ENCODE results near the gene DNAJC15. TPM values are rescaled to one million over a fixed set of nuclear protein-coding genes. Genes with fewer than 3 reads are reported as not detected.
A peak's percentile ranks its signal among the peaks of the same experiment; 100 is the strongest.

The DNAJC15 gene
- polyA plus RNA-seq, 3 donors from 2014 or later = 10.3 to 22.4 (median 22.3) TPM

- no peak for DNase-seq
- H3K4me3 Mint-ChIP-seq = no peak overlapping the region
- no peaks in the 10 kb centered on the region for H3K9me3 Mint-ChIP-seq
- H3K36me3 Mint-ChIP-seq = no peaks in the 10 kb centered on the region
- no peaks in the 10 kb centered on the region for H3K4me1 Mint-ChIP-seq
- H3K27me3 Mint-ChIP-seq (ENCODE audit: low read depth in 3 of 3) = peaks cover 2 to 5% (median 2%) of the 10 kb centered on the region in 3 donors
- no peak overlapping the region for H3K27ac Mint-ChIP-seq
Measured at GRCh38 chr13:43009506-43009905, 13.9 kb upstream of the DNAJC15 start.

DNA sequence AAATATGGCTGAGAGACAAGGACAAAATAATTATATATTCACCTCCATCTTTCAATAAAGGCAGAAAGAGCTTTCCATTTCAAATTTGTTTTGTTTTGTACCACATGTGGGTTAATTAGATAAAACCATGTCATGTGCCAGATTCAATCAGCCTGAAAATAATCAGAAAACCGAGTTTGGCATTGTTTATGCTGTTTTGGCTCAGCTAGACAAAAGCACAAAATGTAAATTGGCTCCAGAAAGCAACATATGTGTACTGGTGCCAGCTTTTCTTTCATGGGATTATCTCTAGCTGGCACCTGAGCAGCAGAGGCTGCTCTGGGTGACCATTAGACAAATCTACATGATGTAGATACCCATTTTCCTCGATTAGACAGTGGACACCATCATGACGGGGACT is 9.2 kb upstream of the DNAJC15 start:
- no peaks in the 10 kb centered on the region for H3K36me3 Mint-ChIP-seq
- no peaks in the 10 kb centered on the region for H3K9me3 Mint-ChIP-seq
- peaks cover 0 to 3% (median 0%) of the 10 kb centered on the region in 3 donors for H3K27me3 Mint-ChIP-seq (ENCODE audit: low read depth in 3 of 3)
- no peaks in the 10 kb centered on the region for H3K4me1 Mint-ChIP-seq
- no peak for DNase-seq
- no peak overlapping the region for H3K4me3 Mint-ChIP-seq
- H3K27ac Mint-ChIP-seq = no peak overlapping the region

GRCh38 chr13:43016226-43016625 is 7.2 kb upstream of the DNAJC15 start:
- H3K27ac Mint-ChIP-seq = no peak overlapping the region

GRCh38 chr13:43019811-43020210 is 3.6 kb upstream of the DNAJC15 start:
- H3K27ac Mint-ChIP-seq = no peak overlapping the region
- H3K4me3 Mint-ChIP-seq = no peak overlapping the region
- peaks cover 18 to 20% of the 10 kb centered on the region in 2 donors for H3K4me1 Mint-ChIP-seq
- peaks cover 8 to 11% (median 11%) of the 10 kb centered on the region in 3 donors for H3K27me3 Mint-ChIP-seq (ENCODE audit: low read depth in 3 of 3)
- H3K36me3 Mint-ChIP-seq = no peaks in the 10 kb centered on the region
- no peak for DNase-seq
- no peaks in the 10 kb centered on the region for H3K9me3 Mint-ChIP-seq

More at GRCh38 chr13:43016226-43016625, 7.2 kb upstream of the DNAJC15 start:
- DNase-seq = no peak
- no peaks in the 10 kb centered on the region for H3K4me1 Mint-ChIP-seq
- no peaks in the 10 kb centered on the region for H3K9me3 Mint-ChIP-seq
- H3K4me3 Mint-ChIP-seq = no peak overlapping the region
- no peaks in the 10 kb centered on the region for H3K36me3 Mint-ChIP-seq
- peaks cover 0 to 3% (median 0%) of the 10 kb centered on the region in 3 donors for H3K27me3 Mint-ChIP-seq (ENCODE audit: low read depth in 3 of 3)

DNA sequence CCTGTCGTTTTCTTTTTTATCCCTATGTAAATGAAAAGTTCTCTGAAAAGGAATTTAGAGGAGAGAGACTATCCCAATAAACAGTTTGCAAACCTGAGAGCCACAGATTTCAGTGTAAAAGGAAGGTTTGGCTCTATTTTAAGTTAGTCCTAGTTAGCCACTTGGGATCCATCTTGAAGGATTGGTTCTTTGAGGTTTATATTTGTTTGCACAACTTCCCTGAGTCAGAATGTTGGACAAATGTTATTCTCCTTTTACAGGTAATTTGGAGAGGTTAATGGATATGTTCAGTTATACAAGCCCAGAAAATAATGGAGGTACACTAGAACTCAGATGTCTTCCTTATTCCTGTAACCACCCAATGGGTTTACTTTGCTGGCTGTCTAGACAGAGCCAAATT is 2.6 kb upstream of the DNAJC15 start:
- no peaks in the 10 kb centered on the region for H3K36me3 Mint-ChIP-seq
- peaks cover 26 to 27% of the 10 kb centered on the region in 2 donors for H3K4me1 Mint-ChIP-seq
- H3K4me3 Mint-ChIP-seq = no peak overlapping the region
- no peak for DNase-seq
- peaks cover 8 to 11% (median 11%) of the 10 kb centered on the region in 3 donors for H3K27me3 Mint-ChIP-seq (ENCODE audit: low read depth in 3 of 3)
- H3K9me3 Mint-ChIP-seq = no peaks in the 10 kb centered on the region
- no peak overlapping the region for H3K27ac Mint-ChIP-seq

- peaks cover 26 to 29% of the 10 kb centered on the region in 2 donors for H3K4me1 Mint-ChIP-seq
- no peaks in the 10 kb centered on the region for H3K36me3 Mint-ChIP-seq
- peaks cover 8 to 11% (median 11%) of the 10 kb centered on the region in 3 donors for H3K27me3 Mint-ChIP-seq (ENCODE audit: low read depth in 3 of 3)
- H3K9me3 Mint-ChIP-seq = no peaks in the 10 kb centered on the region
- no peak overlapping the region for H3K27ac Mint-ChIP-seq
- no peak for DNase-seq
- peak overlapping the region in 3 of 5 donors; percentile 5 to 36 (median 15) for H3K4me3 Mint-ChIP-seq
Measured at GRCh38 chr13:43021926-43022670, 1.3 kb upstream of the DNAJC15 start.

DNA sequence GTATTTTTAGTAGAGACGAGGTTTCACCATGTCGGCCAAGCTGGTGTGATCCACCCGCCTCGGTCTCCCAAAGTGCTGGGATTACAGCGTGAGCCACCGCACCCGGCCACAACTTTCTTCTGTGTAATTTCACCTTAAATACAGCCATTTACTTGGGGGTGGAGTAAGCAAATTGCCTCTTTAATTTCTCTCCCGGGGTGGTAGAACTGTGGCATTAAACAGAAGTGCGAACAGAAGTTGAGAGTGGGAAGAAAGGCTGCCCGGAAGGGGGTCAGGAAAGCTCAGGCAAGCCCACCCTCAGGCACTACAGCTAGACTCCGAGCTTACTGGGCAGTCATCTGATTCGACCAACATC is 475 bp upstream of the DNAJC15 start:
- DNase-seq = no peak
- no peaks in the 10 kb centered on the region for H3K36me3 Mint-ChIP-seq
- H3K27ac Mint-ChIP-seq = peak overlapping the region; percentile 84 to 95 (median 94)
- peak overlapping the region; percentile 91 to 99 (median 97) for H3K4me3 Mint-ChIP-seq
- H3K9me3 Mint-ChIP-seq = no peaks in the 10 kb centered on the region
- H3K4me1 Mint-ChIP-seq = peaks cover 28 to 32% of the 10 kb centered on the region in 2 donors
- H3K27me3 Mint-ChIP-seq (ENCODE audit: low read depth in 3 of 3) = peaks cover 7 to 11% (median 11%) of the 10 kb centered on the region in 3 donors

- Mint-ChIP-seq H3K4me1 (peaks cover 34 to 47% of the 10 kb centered on the region in 2 donors), H3K4me3 (no peak overlapping the region), H3K27ac (no peak overlapping the region), H3K36me3 (peaks cover 0 to 4% (median 4%) of the 10 kb centered on the region in 3 donors), H3K9me3 (no peaks in the 10 kb centered on the region), H3K27me3 (ENCODE audit: low read depth in 3 of 3) (peaks cover 7 to 11% (median 11%) of the 10 kb centered on the region in 3 donors)
- DNase-seq = no peak
Measured at GRCh38 chr13:43026262-43026661, 2.9 kb downstream of the DNAJC15 start.

- no peak overlapping the region for H3K4me3 Mint-ChIP-seq
- no peak overlapping the region for H3K27ac Mint-ChIP-seq
- H3K36me3 Mint-ChIP-seq = peaks cover 11 to 20% (median 15%) of the 10 kb centered on the region in 3 donors
- no peaks in the 10 kb centered on the region for H3K27me3 Mint-ChIP-seq (ENCODE audit: low read depth in 3 of 3)
- H3K4me1 Mint-ChIP-seq = peaks cover 11 to 43% of the 10 kb centered on the region in 2 donors
- no peaks in the 10 kb centered on the region for H3K9me3 Mint-ChIP-seq
- DNase-seq = no peak
Measured at GRCh38 chr13:43030548-43030947, 7.2 kb downstream of the DNAJC15 start.

GRCh38 chr13:43031881-43032280 is 8.5 kb downstream of the DNAJC15 start:
- DNase-seq = no peak
- H3K9me3 Mint-ChIP-seq = no peaks in the 10 kb centered on the region
- peaks cover 11 to 20% (median 15%) of the 10 kb centered on the region in 3 donors for H3K36me3 Mint-ChIP-seq
- H3K4me3 Mint-ChIP-seq = no peak overlapping the region
- no peaks in the 10 kb centered on the region for H3K27me3 Mint-ChIP-seq (ENCODE audit: low read depth in 3 of 3)
- H3K27ac Mint-ChIP-seq = no peak overlapping the region
- H3K4me1 Mint-ChIP-seq = peaks cover 11 to 43% of the 10 kb centered on the region in 2 donors

DNA sequence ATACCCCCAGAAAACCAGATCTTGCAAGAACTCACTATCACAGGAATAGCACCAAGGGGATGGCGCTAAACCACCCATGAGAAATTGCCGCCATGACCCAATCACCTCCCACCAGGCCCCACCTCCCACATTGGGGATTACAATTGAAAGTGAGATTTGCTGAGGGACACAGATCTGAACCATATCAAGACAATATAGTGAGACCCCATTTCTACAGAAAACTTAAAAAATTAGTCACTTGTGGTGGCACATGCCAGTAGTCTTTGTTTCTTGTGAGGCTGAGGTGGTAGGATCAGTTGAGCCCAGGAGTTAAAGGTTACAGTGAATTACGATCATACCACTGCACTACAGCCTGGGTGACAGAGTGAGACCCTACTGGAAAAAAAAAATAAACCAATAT is 9.7 kb downstream of the DNAJC15 start:
- H3K4me1 Mint-ChIP-seq = peaks cover 13 to 43% of the 10 kb centered on the region in 2 donors
- no peak overlapping the region for H3K4me3 Mint-ChIP-seq
- H3K9me3 Mint-ChIP-seq = no peaks in the 10 kb centered on the region
- H3K36me3 Mint-ChIP-seq = peaks cover 11 to 20% (median 15%) of the 10 kb centered on the region in 3 donors
- H3K27me3 Mint-ChIP-seq (ENCODE audit: low read depth in 3 of 3) = no peaks in the 10 kb centered on the region
- no peak overlapping the region for H3K27ac Mint-ChIP-seq
- no peak for DNase-seq

GRCh38 chr13:43036351-43037250 is 13.2 kb downstream of the DNAJC15 start:
- H3K4me1 Mint-ChIP-seq = peaks cover 19 to 35% of the 10 kb centered on the region in 2 donors
- peaks cover 0 to 4% (median 0%) of the 10 kb centered on the region in 3 donors for H3K27me3 Mint-ChIP-seq (ENCODE audit: low read depth in 3 of 3)
- no peaks in the 10 kb centered on the region for H3K9me3 Mint-ChIP-seq
- no peak overlapping the region for H3K27ac Mint-ChIP-seq
- no peak overlapping the region for H3K4me3 Mint-ChIP-seq
- H3K36me3 Mint-ChIP-seq = peaks cover 7 to 20% (median 10%) of the 10 kb centered on the region in 3 donors
- DNase-seq = no peak

DNA sequence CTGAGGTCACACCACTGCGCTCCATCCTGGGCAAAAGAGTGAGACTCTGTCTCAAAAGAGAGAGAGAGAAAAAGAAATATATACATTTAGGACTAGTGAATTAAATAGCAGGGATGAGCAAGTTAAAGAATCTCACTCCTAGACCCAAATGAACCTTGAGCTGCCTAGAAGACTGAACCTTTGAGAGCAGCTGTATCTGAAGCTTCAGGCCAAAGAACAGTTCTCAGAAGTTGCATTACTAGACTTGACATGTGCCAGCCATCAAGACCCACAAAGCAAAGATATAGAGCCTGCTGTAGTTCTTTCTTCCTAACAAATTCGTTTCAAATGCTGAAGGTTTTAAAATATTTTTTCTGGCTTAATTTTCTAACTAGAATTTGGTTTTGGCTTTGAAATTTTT is 16.6 kb downstream of the DNAJC15 start:
- Mint-ChIP-seq H3K9me3 (no peaks in the 10 kb centered on the region), H3K36me3 (peaks cover 0 to 4% (median 0%) of the 10 kb centered on the region in 3 donors), H3K4me1 (peaks cover 31 to 38% of the 10 kb centered on the region in 2 donors), H3K27me3 (ENCODE audit: low read depth in 3 of 3) (peaks cover 0 to 4% (median 0%) of the 10 kb centered on the region in 3 donors), H3K27ac (no peak overlapping the region), H3K4me3 (no peak overlapping the region)
- no peak for DNase-seq
